CD14-positive monocyte (primary cell): ENCODE data around the gene PKP4. TPM values are rescaled to one million over a fixed set of nuclear protein-coding genes. Genes with fewer than 3 reads are reported as not detected.

ENCODE experiments used
- DNase-seq, 3 donors: peaks; one replicate each; pipeline ENCODE4 v3.0.0-alpha.2; 2011 to 2022
- H2AFZ ChIP-seq: 2 replicates; pipeline ENCODE4 v1.6.0; 2012; ENCODE audit warnings: mild to moderate bottlenecking, low read depth, low read length, inconsistent platforms; ENCODE audit not compliant: insufficient read depth, poor library complexity, severe bottlenecking
- H3K27ac ChIP-seq, 2 donors: 1 replicate in 1 of 2; 2 replicates in 1 of 2; pipeline ENCODE4 v1.5.1; 2012 to 2013; ENCODE audit warnings: low read length in 2 of 2, control low read depth in 1 of 2, inconsistent platforms in 1 of 2, low read depth in 1 of 2, mild to moderate bottlenecking in 1 of 2
- H3K27me3 ChIP-seq, 2 donors: one replicate each; pipeline versions ENCODE4 v1.6.0 to v1.6.1; 2011 to 2013; ENCODE audit warnings: low read length in 2 of 2; ENCODE audit not compliant: control insufficient read depth in 2 of 2, insufficient read depth in 2 of 2
- H3K36me3 ChIP-seq, 2 donors: replicated peaks in 1 of 2; 1 replicate in 1 of 2; 2 replicates in 1 of 2; pipeline versions ENCODE4 v1.5.1 to v1.6.1; 2012 to 2013; ENCODE audit warnings: low read length in 2 of 2, control low read depth in 1 of 2, inconsistent platforms in 1 of 2, mild to moderate bottlenecking in 1 of 2; ENCODE audit not compliant: insufficient read depth in 2 of 2, control insufficient read depth in 1 of 2
- H3K4me1 ChIP-seq, 2 donors: 1 replicate in 1 of 2; 2 replicates in 1 of 2; pipeline versions ENCODE4 v1.5.1 to v1.6.1; 2012 to 2013; ENCODE audit warnings: low read length in 2 of 2, control low read depth in 1 of 2, inconsistent platforms in 1 of 2, mild to moderate bottlenecking in 1 of 2, moderate library complexity in 1 of 2; ENCODE audit not compliant: insufficient read depth in 2 of 2, control insufficient read depth in 1 of 2
- H3K4me2 ChIP-seq: replicated peaks from 2 replicates; pipeline ENCODE3; 2012; ENCODE audit warnings: low read length, moderate library complexity, mild to moderate bottlenecking; ENCODE audit not compliant: poor library complexity, severe bottlenecking; ENCODE audit errors: extremely low read depth
- H3K4me3 ChIP-seq, 3 experiments: fragments of 200-600 bp in 1 of 3; sonication (generic) in 1 of 3; replicated peaks in 1 of 3; 1 replicate in 2 of 3; 2 replicates in 1 of 3; pipeline ENCODE4 v1.5.1; 2011 to 2013; ENCODE audit warnings: low read length in 3 of 3, mild to moderate bottlenecking in 3 of 3, control low read depth in 2 of 3, low read depth in 2 of 3, inconsistent platforms in 1 of 3, moderate library complexity in 1 of 3
- H3K79me2 ChIP-seq: 2 replicates; pipeline ENCODE4 v1.6.0; 2012; ENCODE audit warnings: mild to moderate bottlenecking, control low read depth, inconsistent platforms, low read length, moderate library complexity; ENCODE audit not compliant: insufficient read depth
- H3K9ac ChIP-seq: 2 replicates; pipeline ENCODE4 v1.6.0; 2017; ENCODE audit warnings: low read length, mild to moderate bottlenecking; ENCODE audit not compliant: insufficient read depth, poor library complexity, severe bottlenecking
- H3K9me3 ChIP-seq, 2 donors: replicated peaks in 1 of 2; 1 replicate in 1 of 2; 2 replicates in 1 of 2; pipeline versions ENCODE4 v1.5.1 to v1.6.1; 2012 to 2013; ENCODE audit warnings: low read length in 2 of 2, control low read depth in 1 of 2; ENCODE audit not compliant: control insufficient read depth in 1 of 2, insufficient read depth in 1 of 2
- H4K20me1 ChIP-seq: 2 replicates; pipeline ENCODE4 v1.6.0; 2012; ENCODE audit warnings: mild to moderate bottlenecking, low read length, control low read depth, moderate library complexity; ENCODE audit not compliant: insufficient read depth
- H3K27ac Mint-ChIP-seq, 7 donors: one replicate each; pipeline ENCODE4 v1.8.0; 2020; ENCODE audit warnings: mild to moderate bottlenecking in 7 of 7, mixed read lengths in 7 of 7, moderate library complexity in 6 of 7, inconsistent platforms in 2 of 7
- H3K27me3 Mint-ChIP-seq, 3 donors: one replicate each; pipeline ENCODE4 v1.8.0; 2021 to 2022; ENCODE audit warnings: low read depth in 3 of 3, mild to moderate bottlenecking in 3 of 3, mixed read lengths in 3 of 3, moderate library complexity in 3 of 3, inconsistent platforms in 1 of 3
- H3K36me3 Mint-ChIP-seq, 2 donors: one replicate each; pipeline ENCODE4 v1.8.0; 2020; ENCODE audit warnings: mixed read lengths in 2 of 2, inconsistent platforms in 1 of 2, mild to moderate bottlenecking in 1 of 2
- H3K4me1 Mint-ChIP-seq: one replicate; pipeline ENCODE4 v1.8.0; 2020; ENCODE audit warnings: mild to moderate bottlenecking, mixed read lengths
- H3K4me3 Mint-ChIP-seq, 2 donors: one replicate each; pipeline ENCODE4 v1.8.0; 2020; ENCODE audit warnings: mild to moderate bottlenecking in 2 of 2, mixed read lengths in 2 of 2, moderate library complexity in 1 of 2
- H3K9me3 Mint-ChIP-seq, 7 donors: one replicate each; pipeline ENCODE4 v1.8.0; 2020 to 2022; ENCODE audit warnings: mixed read lengths in 7 of 7, mild to moderate bottlenecking in 6 of 7, moderate library complexity in 6 of 7, inconsistent platforms in 2 of 7
- CTCF ChIP-seq: fragments of 200-600 bp; IDR thresholded peaks from one replicate; pipeline ENCODE4 v1.8.0; 2022; ENCODE audit warnings: antibody characterized with exemption, mild to moderate bottlenecking
- WGBS: methylation state at CpG from one replicate; pipeline ENCODE4 v1.1.5; 2013; ENCODE audit warnings: missing lambda C conversion rate; ENCODE audit not compliant: insufficient coverage; 5-methylcytosine and 5-hydroxymethylcytosine counted together
- intact Hi-C, 2 donors: fragments of 100-400 bp; cut with micrococcal nuclease; formaldehyde crosslinking; loops; one replicate each; pipeline versions ENCODE4 v1.15.0 to v1.15.1; 2023
- polyA plus RNA-seq, 3 donors: library from polyadenylated mRNA; depleted of rRNA in 1 of 3; unstranded in 2 of 3; stranded (reverse) in 1 of 3; fragments of 300-500 nt in 2 of 3; fragments of >200 nt in 1 of 3; fragmentation: Illumina TruSeq in 2 of 3; gene quantifications; 1 replicate in 2 of 3; 2 replicates in 1 of 3; pipeline ENCODE4 v1.2.3, GENCODE V29; 2012 to 2021

The PKP4 gene
- polyA plus RNA-seq, 3 donors, result 0.33 to 9.4 (median 0.73) TPM

DNA sequence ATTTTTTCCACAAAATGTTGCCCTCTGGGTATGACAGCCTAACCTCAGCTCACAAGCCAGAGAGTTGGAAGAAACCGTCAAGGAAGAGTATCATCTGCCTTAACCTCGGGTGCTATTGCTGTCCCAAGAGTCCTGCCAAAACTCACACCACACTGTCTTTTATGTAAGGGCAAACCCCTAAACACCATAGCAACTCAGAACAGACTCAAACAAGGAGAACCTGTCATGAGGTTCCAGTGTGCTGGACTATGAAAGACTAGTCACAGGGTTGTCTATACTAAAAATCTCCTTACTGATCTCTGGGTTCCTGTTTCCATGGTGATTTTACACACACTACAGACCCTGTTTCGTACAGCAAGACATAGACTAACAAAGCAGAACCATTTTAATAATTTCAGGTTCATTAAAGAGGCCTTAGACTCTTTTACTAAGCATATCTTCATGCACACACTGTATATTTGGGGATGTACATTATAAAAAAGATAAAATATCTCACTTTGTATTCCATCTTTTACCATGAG, 159.8 kb downstream of the PKP4 start:
- no peak overlapping the region for H3K27ac Mint-ChIP-seq
- TF ChIP-seq CTCF, result no peak
- Histone ChIP-seq H3K4me3 (no peak overlapping the region), H3K36me3 (peaks cover 0 to 15% of the 10 kb centered on the region in 2 donors), H3K9me3 (no peaks in the 10 kb centered on the region), H3K79me2 (no peaks in the 10 kb centered on the region), H2AFZ (no peak overlapping the region), H3K9ac (no peak overlapping the region), H3K27ac (no peak overlapping the region), H3K4me1 (no peaks in the 10 kb centered on the region), H3K27me3 (no peaks in the 10 kb centered on the region), H3K4me2 (no peak overlapping the region), H4K20me1 (no peaks in the 10 kb centered on the region)
- 100% methylated on average over 2 of the region's 3 CpGs for WGBS
- H3K36me3 Mint-ChIP-seq, result peaks cover 9 to 14% of the 10 kb centered on the region in 2 donors
- H3K9me3 Mint-ChIP-seq, result no peaks in the 10 kb centered on the region
- no peaks in the 10 kb centered on the region for H3K4me1 Mint-ChIP-seq
- DNase-seq, result no peak
- no peak overlapping the region for H3K4me3 Mint-ChIP-seq
- intact Hi-C loops, result no loop called here
- no peaks in the 10 kb centered on the region for H3K27me3 Mint-ChIP-seq

DNA sequence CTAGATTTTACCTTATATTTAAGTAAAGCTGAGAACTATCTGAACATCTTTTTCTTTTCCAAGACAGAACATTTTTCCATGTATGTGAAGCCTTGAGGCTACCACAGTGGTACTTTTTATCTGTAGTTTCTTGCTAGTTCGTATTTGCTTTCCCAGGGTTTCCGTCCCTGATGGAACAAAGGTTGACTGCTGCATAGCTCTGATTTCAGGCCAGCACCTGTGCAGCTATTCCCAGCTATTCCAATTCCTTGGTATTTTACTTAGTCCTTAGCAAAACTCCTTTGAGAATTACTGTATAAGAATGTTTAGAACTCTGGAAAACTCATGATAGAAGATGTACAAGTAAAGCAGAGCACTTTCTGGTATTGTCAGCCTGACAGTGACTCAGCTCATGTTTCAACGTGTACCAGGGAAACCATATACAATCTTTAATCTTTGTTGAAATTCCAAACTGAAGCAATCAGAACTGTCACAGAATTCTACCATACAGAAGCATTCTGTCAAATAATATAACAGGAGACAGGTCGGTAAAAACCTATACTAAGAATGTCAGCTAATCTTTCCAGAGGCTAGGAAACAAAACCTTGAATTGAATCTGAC, 162.2 kb downstream of the PKP4 start:
- Mint-ChIP-seq H3K9me3 (no peaks in the 10 kb centered on the region), H3K4me3 (no peak overlapping the region), H3K4me1 (no peaks in the 10 kb centered on the region), H3K27ac (no peak overlapping the region), H3K27me3 (no peaks in the 10 kb centered on the region), H3K36me3 (peaks cover 23 to 24% of the 10 kb centered on the region in 2 donors)
- H3K9me3 ChIP-seq, result no peaks in the 10 kb centered on the region
- DNase-seq, result no peak
- no peaks in the 10 kb centered on the region for H3K79me2 ChIP-seq
- WGBS, result 71% methylated on average over 3 of the region's 4 CpGs
- no peak overlapping the region for H3K4me2 ChIP-seq
- H4K20me1 ChIP-seq, result no peaks in the 10 kb centered on the region
- H3K4me3 ChIP-seq, result no peak overlapping the region
- no peak overlapping the region for H2AFZ ChIP-seq
- no peak overlapping the region for H3K9ac ChIP-seq
- TF ChIP-seq CTCF, result no peak
- H3K27ac ChIP-seq, result no peak overlapping the region
- H3K4me1 ChIP-seq, result no peaks in the 10 kb centered on the region
- intact Hi-C loops, result no loop called here
- peaks cover 4 to 38% of the 10 kb centered on the region in 2 donors for H3K36me3 ChIP-seq
- H3K27me3 ChIP-seq, result no peaks in the 10 kb centered on the region
